D721Med (cell line): ENCODE measurements around the gene COL26A1.

ENCODE experiments used
- DNase-seq: peaks from one replicate; pipeline ENCODE4 v3.0.0; 2011; ENCODE audit warnings: low spot score; ENCODE audit not compliant: insufficient read length
- FAIRE-seq: peaks from 2 replicates; lab custom pipeline; 2011; peaks lifted over from hg19 to GRCh38; lab: Jason Lieb, UNC
- CTCF ChIP-seq: IDR thresholded peaks from 2 replicates; pipeline ENCODE4 v1.5.1; 2012; ENCODE audit warnings: mild to moderate bottlenecking, control low read depth; ENCODE audit not compliant: insufficient read depth; ENCODE audit errors: missing control alignments

The COL26A1 gene

GRCh38 chr7:101593556-101593955 is 230.9 kb downstream of the COL26A1 start:
- DNase-seq = no peak
- TF ChIP-seq CTCF = no peak
- FAIRE-seq = no peak

DNA sequence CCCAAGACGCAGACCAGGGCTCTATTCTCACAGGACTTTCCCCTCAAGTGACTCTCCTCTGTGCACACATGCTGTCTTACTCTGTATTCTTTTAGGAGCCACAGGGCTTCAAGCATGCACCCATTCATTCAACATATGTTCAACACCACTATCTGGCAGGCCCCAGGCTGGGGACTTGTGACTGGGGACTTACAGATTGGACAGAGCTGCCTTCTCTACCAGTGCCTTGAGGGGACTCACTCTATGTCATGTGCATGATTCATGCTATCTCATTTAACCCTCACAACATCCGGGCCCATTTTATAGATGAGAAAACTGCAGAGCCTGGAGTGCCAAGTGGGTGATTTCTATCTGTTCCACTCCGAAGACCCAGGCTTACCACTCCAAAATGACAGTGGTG is 232.1 kb downstream of the COL26A1 start:
- FAIRE-seq = no peak
- no peak for DNase-seq
- no peak for TF ChIP-seq CTCF

DNA sequence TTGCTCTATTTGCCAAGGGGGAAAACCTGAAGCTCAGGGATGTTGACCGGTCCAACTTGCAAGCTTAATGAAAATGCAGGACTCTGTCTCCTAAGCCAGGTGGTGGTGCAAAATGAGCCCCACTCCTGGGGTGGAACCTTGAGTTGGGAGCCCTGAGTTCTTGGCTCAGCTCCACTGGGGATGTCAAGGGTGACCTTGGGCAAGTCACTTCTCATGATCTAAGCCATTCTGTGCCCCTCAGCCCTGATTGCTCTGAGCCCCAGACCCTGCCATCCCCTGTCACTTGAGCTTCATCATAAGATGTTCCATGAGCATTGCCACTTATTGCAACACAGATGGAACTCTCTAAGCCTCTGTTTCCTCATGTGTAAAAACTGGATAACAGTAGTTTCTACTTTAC is 232.6 kb downstream of the COL26A1 start:
- TF ChIP-seq CTCF = no peak
- FAIRE-seq = no peak

GRCh38 chr7:101595766-101596537 is 233.3 kb downstream of the COL26A1 start:
- no peak for DNase-seq

More for the DNA sequence above, 232.6 kb downstream of the COL26A1 start:
- DNase-seq = no peak

GRCh38 chr7:101596898-101597297 is 234.2 kb downstream of the COL26A1 start:
- DNase-seq (no peak), FAIRE-seq (no peak)
- TF ChIP-seq CTCF = no peak

More at GRCh38 chr7:101595766-101596537, 233.3 kb downstream of the COL26A1 start:
- TF ChIP-seq CTCF = no peak
- no peak for FAIRE-seq

- no peak for TF ChIP-seq CTCF
- FAIRE-seq (no peak), DNase-seq (no peak)
These were observed 235.3 kb downstream of the COL26A1 start for GRCh38 chr7:101597941-101598340.

GRCh38 chr7:101598422-101598985 is 235.8 kb downstream of the COL26A1 start:
- DNase-seq (no peak), FAIRE-seq (no peak)
- no peak for TF ChIP-seq CTCF
